Brain pericyte (primary cell): ENCODE results near the gene ESF1.
"Not testable (repeated sequence)": the region's sequence is repeated elsewhere in the genome, so short reads cannot be mapped to it uniquely, and the experiment has no call there.

Experiments used
- DNase-seq: peaks from one replicate; pipeline ENCODE4 v3.0.0-alpha.2; 2012; ENCODE audit warnings: low read depth, low spot score

ESF1 gene

GRCh38 chr20:13739731-13740649 is 44.7 kb downstream of the ESF1 start:
- DNase-seq, result no peak

- not testable (repeated sequence) for DNase-seq
Observed at GRCh38 chr20:13738187-13738586, 46.5 kb downstream of the ESF1 start.

GRCh38 chr20:13736436-13737191 is 48.1 kb downstream of the ESF1 start:
- no peak for DNase-seq

- DNase-seq, result no peak
Observed at GRCh38 chr20:13735826-13736225, 48.9 kb downstream of the ESF1 start.

GRCh38 chr20:13723011-13723410 is 61.7 kb downstream of the ESF1 start:
- no peak for DNase-seq

- DNase-seq, result no peak
Observed at GRCh38 chr20:13718171-13718570, 66.5 kb downstream of the ESF1 start.

GRCh38 chr20:13717631-13718044 is 67.1 kb downstream of the ESF1 start:
- DNase-seq, result no peak

GRCh38 chr20:13715171-13715570 is 69.5 kb downstream of the ESF1 start:
- no peak for DNase-seq

GRCh38 chr20:13708234-13708633 is 76.5 kb downstream of the ESF1 start:
- no peak for DNase-seq

GRCh38 chr20:13703265-13703664 is 81.5 kb downstream of the ESF1 start:
- no peak for DNase-seq

- no peak for DNase-seq
Observed at GRCh38 chr20:13701486-13701885, 83.2 kb downstream of the ESF1 start.

GRCh38 chr20:13700761-13701160 is 84.0 kb downstream of the ESF1 start:
- no peak for DNase-seq

- no peak for DNase-seq
Observed at GRCh38 chr20:13694420-13695150, 90.1 kb downstream of the ESF1 start.

GRCh38 chr20:13692802-13693736 is 91.7 kb downstream of the ESF1 start:
- DNase-seq, result no peak

GRCh38 chr20:13690943-13691342 is 93.8 kb downstream of the ESF1 start:
- no peak for DNase-seq

GRCh38 chr20:13687815-13688214 is 96.9 kb downstream of the ESF1 start:
- DNase-seq, result no peak

- no peak for DNase-seq
Observed at GRCh38 chr20:13685623-13686022, 99.1 kb downstream of the ESF1 start.

GRCh38 chr20:13684566-13685222 is 100.0 kb downstream of the ESF1 start:
- DNase-seq, result no peak

- no peak for DNase-seq
Observed at GRCh38 chr20:13683833-13684232, 100.9 kb downstream of the ESF1 start.
